SU-DHL-6 (cell line): Measurements from ENCODE around the gene DOCK8.

Source experiments
- EZH2phosphoT487 ChIP-seq: fragments of 200-600 bp; sonication (generic), shearing (Covaris generic); conservative IDR thresholded peaks from 2 replicates; pipeline ENCODE4 v1.6.1; 2018; ENCODE audit warnings: mild to moderate bottlenecking, antibody characterized with exemption, low read length, moderate library complexity, mixed read lengths
- TF ChIP-seq, protein P1 (sequence below): fragments of 200-600 bp; sonication (generic); IDR thresholded peaks from one replicate; pipeline ENCODE4 v1.5.1; 2017; ENCODE audit warnings: antibody characterized with exemption, mild to moderate bottlenecking, low read length, moderate library complexity; ENCODE audit not compliant: insufficient read depth, poor library complexity, severe bottlenecking

- TF ChIP-seq, protein P1, sequence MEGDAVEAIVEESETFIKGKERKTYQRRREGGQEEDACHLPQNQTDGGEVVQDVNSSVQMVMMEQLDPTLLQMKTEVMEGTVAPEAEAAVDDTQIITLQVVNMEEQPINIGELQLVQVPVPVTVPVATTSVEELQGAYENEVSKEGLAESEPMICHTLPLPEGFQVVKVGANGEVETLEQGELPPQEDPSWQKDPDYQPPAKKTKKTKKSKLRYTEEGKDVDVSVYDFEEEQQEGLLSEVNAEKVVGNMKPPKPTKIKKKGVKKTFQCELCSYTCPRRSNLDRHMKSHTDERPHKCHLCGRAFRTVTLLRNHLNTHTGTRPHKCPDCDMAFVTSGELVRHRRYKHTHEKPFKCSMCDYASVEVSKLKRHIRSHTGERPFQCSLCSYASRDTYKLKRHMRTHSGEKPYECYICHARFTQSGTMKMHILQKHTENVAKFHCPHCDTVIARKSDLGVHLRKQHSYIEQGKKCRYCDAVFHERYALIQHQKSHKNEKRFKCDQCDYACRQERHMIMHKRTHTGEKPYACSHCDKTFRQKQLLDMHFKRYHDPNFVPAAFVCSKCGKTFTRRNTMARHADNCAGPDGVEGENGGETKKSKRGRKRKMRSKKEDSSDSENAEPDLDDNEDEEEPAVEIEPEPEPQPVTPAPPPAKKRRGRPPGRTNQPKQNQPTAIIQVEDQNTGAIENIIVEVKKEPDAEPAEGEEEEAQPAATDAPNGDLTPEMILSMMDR: no peak
- no peak for TF ChIP-seq EZH2phosphoT487
Measured at GRCh38 chr9:278651-279050, 64.0 kb downstream of the DOCK8 start.
